Bone marrow (tissue), 2 donors: ENCODE measurements around the gene SEPHS2.
A peak's percentile ranks its signal among the peaks of the same experiment; 100 is the strongest.
"Not testable (repeated sequence)": the region's sequence is repeated elsewhere in the genome, so short reads cannot be mapped to it uniquely, and the experiment has no call there.

Experiments used
- DNase-seq, 2 donors: peaks; one replicate each; lab custom pipeline; 2025; lab: John Stamatoyannopoulos, UW

SEPHS2 gene, protein sequence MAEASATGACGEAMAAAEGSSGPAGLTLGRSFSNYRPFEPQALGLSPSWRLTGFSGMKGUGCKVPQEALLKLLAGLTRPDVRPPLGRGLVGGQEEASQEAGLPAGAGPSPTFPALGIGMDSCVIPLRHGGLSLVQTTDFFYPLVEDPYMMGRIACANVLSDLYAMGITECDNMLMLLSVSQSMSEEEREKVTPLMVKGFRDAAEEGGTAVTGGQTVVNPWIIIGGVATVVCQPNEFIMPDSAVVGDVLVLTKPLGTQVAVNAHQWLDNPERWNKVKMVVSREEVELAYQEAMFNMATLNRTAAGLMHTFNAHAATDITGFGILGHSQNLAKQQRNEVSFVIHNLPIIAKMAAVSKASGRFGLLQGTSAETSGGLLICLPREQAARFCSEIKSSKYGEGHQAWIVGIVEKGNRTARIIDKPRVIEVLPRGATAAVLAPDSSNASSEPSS

DNA sequence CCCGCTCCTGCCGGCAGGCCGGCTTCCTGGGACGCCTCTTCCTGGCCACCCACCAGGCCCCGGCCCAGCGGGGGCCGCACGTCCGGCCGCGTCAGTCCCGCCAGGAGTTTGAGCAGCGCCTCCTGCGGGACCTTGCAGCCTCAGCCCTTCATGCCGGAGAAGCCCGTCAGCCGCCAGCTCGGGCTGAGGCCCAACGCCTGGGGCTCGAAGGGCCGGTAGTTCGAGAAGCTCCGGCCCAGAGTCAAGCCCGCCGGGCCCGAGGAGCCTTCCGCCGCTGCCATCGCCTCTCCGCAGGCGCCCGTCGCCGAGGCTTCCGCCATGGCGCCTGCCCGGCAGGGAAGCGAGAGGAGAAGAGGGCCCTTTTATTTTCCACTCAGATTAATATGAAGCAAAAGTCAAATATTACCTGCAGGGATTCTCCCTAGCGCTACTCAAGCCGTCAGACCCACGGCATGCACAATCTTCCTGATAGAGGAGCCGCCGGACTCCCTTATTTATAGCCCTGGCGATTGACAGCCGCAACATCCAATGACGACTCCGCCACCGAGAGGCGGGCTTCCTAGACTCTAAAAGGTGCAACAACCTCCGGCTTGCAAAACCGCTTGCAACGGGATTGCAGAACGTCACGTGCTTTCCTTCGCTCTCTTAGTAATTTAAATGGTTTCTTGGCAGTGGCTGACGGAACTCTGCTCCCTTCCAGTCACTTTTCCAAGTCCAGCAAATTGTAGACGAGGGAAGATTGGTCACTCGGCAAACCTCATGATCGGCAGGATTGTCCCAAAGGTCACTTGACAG lies at the start of gene SEPHS2:
TSS of gene SEPHS2 (minus strand) at position 467 of the 795 bp plus-strand sequence. CDS start at position 320, 147 bp downstream.
- peak; percentile 85 to 94 for DNase-seq

DNA sequence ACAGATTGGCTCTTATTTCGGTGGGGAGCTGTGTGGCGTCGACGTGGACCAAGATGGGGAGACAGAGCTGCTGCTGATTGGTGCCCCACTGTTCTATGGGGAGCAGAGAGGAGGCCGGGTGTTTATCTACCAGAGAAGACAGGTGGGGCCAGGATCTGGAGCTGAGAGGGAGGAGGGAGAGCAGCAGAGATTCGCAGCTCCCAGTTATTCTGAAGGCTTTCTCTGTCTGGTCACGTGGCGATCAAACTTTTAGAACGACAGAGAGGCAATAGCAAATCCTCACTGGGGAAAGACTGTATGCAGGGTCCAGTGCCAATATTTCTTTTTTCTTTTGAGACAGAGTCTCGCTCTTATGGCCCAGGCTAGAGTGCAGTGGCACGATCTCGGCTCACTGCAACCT lies 49.0 kb upstream of the SEPHS2 start:
- DNase-seq: no peak

DNA sequence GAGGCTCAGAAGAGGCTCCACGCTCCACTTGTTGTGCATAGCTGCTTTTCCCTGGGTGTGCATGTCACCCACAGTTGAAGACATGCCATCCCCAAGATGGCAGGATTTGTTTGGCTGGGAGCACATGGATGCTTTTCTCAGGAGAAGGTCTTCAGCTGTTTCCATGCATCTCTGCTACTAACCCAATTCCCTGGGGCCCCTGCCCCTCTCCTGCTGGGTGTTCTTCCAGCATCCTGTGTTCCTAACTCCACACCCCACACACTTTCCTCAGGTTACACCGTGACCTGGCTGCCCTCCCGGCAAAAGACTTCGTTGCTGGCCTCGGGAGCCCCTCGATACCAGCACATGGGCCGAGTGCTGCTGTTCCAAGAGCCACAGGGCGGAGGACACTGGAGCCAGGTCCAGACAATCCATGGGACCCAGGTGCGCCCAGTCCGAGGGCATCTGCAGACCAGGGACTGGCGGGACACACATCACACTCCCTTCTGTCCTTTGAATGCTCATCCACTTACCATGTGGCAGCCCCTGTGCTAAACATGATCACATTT lies 48.3 kb upstream of the SEPHS2 start:
- no peak for DNase-seq

DNA sequence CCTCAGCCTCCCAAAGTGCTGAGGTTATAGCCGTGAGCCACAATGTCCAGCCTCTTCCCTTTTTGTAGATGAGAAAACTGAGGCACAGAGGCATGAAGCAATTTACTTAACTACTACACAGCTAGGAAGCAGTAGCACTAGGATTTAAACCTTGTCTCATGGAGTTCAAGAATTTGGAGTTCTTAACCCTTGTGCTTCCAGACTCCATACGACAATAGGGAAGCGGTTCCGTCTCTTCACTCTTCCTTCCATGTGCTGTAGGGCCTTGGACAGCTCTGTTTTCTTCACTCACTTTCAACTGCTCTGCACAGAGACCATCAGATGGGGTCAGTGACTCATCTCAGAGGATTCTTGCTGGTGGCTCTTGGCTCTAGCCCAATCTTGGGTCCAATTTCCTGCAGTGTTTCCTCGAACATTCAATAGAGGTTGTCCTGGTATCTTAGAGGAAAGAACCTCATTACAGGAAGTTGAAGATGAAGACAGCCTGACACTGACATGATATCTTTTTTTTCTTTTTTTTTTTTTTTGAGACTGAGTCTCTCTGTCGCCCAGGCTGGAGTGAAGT lies 46.2 kb upstream of the SEPHS2 start:
- peak in 1 of 2 donors; percentile 97 for DNase-seq

DNA sequence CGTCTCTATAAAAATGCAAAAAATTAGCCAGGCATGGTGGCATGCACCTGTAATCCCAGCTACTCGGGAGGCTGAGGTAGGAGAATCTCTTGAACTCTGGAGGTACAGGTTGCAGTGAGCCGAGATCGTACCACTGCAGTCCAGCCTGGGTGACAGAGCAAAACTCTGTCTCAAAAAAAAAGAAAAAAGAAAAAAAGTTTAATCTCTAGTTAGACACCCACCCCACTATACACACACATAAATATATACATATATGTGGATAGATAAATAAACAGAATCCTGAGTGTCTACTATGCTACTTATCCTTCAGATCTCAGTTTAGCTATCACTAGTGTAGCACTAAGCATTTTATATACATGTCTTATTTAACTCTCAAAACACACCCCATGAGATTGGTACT lies 45.6 kb upstream of the SEPHS2 start:
- DNase-seq: no peak

DNA sequence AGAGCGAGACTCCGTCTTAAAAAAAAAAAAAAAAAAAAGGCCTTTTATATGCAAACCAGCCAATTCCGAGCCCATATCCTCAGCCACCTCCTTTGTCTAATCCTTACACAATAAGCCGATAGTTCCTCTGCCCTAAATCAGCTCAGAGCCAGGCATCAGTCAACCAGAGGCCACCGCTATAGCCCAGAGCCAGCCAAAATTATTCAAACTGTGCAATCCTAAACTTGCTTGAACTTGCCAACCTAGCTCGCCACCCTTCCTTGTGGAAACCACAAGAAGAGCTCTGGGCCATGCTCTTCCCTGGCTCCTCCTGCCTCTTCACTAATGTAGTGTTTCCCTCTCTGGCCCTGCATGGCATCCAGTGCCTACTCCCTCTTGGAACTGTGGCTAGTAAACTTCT lies 44.5 kb upstream of the SEPHS2 start:
- no peak for DNase-seq

DNA sequence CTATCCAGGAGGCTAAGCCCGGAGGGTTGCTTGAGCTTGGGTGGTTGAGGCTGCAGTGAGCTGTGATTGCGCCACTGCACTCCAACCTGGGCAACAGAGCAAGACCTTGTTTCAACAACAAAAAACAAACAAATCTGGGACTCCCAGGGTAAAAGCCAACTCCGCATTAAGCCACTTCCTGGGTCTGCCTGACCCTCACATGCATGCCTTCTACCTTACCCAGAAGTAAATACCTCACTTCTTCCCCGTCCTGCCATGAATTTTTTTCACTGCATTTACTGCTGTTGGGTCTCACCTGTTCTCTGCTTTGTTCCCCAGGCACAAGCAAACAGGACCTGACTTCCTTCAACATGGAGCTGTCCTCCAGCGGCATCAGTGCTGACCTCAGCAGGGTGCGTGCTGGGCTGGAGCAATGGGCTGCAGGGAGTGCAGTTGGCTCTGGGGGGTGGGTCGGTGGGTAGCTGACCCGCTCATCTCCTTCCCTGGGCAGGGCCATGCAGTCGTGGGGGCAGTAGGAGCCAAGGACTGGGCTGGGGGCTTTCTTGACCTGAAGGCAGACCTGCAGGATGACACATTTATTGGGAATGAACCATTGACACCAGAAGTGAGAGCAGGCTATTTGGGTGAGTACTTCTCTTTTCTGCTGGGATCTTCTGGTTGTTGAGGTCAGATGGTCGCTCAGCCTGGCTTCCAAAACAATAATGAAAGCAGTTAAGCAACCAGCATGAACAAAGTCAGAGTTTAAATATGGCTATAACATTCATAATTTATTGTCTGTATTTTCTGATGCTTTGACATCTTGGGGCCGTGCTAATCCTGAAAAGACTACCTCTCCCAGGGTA lies 43.3 kb upstream of the SEPHS2 start:
- no peak for DNase-seq

DNA sequence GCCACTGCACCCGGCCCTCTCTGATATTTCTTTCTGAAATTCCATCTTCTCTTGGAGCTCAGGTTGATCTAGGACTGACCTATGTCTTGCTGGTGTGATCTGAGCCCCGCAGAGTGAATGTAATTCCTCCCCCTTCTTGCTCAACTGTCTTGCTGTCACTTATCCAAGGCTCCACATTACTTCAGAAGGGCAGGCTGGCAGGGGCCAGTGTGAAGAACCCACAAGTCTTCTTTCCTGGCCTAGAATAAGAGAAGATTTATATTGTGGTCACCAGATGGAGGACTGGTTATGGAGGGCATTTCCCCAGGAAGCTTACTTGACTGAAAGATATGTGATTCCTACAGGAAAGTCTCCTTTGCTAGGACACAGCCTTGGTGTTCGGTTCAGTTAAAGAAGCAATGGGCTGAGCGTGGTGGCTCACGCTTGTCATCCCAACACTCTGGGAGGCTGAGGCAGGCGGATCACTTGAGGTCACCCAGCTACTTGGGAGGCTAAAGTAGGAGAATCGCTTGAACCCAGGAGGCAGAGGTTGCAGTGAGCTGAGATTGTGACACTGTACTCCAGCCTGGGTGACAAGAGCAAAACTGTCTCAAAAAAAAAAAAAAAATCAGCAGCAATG lies 40.3 kb upstream of the SEPHS2 start:
- no peak for DNase-seq

DNA sequence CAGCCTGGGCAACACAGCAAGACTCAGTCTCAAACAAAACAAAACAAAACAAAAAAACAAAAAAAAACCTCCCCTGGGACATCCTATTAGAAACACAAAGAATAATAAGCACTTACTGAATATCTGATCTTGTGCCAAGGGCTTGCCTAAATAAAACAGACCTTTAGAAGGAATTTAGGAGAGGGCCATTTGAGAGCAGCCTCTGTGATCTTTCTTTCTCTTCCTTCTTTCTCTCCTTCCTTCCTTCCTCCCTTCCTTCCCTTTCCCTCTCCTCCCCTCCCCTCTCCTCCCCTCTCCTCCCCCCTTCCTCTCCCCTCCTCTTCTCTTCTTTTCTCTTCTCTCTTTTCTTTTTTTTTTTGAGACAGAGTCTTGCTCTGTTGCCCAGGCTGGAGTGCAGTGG lies 39.2 kb upstream of the SEPHS2 start:
- no peak for DNase-seq

DNA sequence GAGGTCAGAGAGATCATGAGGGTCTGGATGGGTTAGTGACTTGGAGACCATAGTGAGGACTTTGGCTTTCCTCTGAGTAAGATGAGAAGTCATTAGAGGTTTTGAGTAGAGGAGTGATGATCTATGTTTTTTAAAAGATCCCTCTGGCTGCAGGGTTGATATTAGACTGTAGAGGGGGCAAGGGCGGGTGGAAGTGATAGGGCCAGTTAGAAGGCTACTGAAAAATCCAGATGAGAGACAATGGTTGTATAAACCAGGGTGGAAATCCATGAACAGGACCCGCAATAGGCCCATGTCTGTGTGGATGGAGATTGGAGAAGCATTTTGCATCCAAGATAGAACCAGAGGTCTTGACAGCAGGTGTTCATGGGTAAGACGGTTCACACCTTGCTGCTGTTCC lies 36.7 kb upstream of the SEPHS2 start:
- DNase-seq: no peak

DNA sequence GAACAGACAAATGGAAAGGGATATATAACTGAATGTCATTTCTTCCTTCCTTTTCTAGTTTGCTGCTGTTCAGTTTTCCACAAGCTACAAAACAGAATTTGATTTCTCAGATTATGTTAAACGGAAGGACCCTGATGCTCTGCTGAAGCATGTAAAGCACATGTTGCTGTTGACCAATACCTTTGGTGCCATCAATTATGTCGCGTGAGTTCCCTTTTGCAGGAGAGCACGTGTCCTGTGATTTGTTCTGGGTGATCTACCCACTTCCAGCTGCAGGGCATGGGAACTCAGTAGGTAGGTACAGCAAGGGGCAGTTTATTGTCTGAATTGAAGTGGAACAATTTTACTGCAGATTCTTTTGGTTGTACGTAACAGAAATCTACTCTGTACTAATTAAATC lies 35.7 kb upstream of the SEPHS2 start:
- no peak for DNase-seq

DNA sequence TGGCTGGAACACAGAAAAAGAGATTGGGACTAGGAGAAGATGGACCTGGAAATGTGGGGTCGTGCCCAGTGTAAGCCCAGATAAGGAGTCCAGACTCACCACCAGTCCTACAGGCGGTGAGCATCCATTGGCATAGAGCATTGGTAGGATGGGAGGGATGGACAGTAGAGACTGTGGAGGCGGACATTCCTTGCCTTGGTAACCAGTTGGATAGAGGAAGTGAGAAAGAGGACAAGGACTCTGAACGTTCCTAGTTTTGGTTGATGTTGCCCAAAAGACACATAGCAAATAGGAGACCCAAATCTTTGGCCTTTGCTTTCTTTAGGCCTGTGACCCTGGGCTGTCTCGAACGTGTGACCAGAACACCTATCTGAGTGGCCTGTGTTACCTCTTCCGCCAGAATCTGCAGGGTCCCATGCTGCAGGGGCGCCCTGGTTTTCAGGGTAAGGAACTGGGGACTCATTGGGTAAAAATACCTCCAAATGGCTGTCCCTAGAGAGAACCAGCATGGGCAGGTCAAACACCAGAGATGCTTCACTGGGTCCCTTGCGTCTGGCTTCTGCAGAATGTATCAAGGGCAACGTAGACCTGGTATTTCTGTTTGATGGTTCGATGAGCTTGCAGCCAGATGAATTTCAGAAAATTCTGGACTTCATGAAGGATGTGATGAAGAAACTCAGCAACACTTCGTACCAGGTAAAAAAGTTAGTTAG lies 33.2 kb upstream of the SEPHS2 start:
- no peak for DNase-seq

DNA sequence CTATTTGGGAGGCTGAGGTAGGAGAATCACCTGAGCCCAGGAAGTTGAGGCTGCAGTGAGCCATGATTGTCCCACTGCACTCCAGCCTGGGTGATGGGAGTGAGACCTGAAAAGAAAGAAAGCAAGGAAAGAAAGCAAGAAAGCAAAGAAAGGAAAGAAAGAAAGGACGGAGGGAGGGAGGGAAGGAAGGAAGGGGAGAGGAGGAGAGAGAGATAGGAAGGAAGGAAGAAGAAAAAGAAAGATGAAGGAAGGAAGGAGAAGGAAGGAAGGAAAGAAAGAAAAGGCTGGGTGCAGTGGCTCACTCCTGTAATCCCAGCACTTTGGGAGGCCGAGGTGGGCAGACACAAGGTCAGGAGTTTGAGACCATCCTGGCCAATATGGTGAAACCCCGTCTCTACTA lies 32.1 kb upstream of the SEPHS2 start:
- not testable (repeated sequence) for DNase-seq

DNA sequence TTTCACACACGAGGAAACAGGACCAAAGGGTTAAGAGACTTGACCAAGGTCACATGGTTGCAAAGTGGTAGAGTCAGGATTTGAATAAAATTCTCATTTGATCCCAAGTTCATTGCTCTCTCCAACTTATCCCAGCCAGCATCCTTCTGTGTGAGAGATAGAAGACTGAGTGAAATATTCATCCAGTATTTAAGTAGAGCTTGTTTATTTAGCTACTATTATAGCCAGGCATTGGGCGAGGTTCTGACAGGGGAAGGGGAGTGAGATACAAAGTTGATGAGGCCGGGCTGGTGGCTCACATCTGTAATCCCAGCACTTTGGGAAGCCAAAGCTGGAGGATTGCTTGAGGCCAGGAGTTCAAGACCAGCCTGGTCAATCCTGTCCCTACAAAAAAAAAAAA lies 31.3 kb upstream of the SEPHS2 start:
- DNase-seq: no peak

DNA sequence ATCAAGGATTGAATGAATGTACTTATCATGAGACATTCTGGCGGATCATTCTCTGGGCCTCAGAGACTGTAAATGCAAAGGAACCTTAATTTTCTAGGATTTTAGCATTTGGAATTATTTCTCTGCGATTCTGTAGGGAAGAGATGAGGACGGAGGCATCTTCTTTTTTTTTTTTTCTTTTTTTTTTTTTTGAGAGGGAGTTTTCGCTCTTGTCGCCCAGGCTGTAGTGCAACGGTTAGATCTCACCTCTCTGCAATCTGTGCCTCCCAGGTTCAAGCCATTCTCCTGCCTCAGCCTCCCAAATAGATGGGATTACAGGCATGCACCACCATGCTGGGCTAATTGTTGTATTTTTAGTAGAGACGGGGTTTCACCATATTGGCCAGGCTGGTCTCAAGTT lies 29.0 kb upstream of the SEPHS2 start:
- DNase-seq: no peak

DNA sequence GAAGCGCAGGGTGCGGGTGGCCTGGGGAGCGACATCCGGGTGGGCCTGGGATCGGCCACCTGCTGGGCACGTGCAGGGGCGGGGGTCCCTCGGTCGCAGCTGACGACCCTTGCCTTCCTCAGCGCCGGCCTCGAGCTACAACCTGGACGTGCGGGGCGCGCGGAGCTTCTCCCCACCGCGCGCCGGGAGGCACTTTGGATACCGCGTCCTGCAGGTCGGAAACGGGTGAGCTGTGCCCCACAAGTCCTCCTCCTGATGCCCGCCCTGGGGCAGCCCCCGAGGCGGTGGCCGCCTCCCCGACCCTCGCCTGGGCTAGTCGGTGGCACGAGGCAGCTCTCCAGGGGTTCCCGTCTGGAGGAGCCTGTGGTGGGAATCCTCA lies 28.4 kb upstream of the SEPHS2 start:
- no peak for DNase-seq

DNA sequence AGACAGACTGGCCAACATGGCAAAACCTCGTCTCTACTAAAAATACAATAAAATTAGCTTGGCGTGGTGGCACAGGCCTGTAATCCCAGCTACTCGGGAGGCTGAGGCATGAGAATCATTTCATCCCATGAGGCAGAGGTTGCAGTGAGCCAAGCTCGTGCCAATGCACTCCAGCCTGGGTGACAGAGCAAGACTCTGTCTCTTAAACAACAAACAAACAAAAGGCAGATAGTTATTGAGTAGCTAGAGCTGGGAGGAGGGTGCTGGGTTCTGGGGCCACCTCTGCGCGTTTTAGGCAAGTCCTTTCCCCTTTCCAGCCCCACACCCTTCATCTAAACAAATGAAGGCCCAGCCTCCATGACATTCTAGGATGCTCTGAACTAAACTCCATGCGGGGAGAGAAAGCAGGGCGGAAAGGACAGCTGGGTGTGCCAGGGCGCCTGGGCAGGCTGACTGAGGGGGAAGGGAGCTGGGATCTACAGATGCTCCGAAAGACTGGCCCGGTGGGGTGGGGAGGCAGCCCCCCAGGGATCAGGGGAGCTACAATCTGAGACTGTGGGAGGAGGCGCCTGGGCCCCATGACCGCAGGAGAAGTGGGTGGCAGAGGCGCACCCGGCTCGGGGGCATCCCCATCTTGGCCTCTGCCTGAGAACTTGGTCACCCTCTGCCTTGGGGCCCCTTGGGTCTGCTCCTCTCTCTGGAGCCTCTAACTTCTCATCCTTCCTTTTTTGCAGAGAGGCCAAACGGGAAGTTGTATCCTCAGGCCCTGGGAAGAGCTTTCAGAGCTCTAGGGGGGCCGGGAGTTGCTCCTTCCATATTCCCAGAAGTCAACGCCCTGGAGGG lies 27.8 kb upstream of the SEPHS2 start:
- peak in 1 of 2 donors; percentile 2 for DNase-seq

DNA sequence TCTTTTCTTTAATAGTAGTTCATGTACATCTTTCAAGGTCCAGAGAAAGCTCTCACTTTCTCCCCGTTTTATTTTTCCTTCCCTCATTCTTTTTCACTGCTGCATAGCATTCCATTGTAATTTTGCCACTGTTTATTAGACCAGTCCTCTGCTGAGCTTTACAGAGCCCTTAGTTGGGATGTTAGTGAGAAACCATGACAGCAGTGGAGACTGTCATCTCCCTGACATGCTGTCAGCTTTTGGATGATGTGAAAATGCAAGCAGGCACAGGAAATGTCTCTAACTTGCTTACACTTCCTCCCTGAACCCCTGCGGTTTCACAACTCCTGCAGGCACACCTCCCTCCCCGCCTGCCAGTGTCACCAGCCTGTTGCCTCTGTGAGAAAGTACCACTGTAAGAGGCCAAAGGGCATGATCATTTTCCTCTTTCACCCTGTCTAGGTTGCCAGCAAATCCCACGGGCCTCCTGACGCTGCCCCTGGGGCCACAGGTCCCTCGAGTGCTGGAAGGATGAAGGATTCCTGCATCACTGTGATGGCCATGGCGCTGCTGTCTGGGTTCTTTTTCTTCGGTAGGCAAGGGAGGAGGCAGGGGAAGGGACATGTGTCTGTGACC lies 26.8 kb upstream of the SEPHS2 start, which contains the start of gene ITGAL:
TSS of gene ITGAL (plus strand) at position 415 of the 615 bp plus-strand sequence. CDS start at position 511, 96 bp downstream.
- peak; percentile 32 to 86 for DNase-seq

DNA sequence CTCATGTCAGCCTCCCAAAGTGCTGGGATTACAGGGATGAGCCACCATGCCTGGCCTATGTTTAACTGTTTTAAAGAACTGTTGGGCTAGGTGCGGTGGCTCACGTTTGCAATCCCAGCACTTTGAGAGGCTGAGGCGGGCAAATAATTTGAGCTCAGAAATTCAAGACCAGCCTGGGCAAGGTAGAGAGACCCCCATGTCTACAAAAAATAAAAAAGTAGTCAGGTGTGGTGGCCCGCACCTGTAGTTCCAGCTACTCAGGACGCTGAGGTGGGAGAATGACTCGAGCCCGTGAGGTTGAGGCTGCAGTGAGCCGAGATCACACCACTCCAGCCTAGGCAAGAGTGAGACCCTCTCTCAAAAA lies 24.9 kb upstream of the SEPHS2 start:
- DNase-seq: no peak
